Measurements from ENCODE around the gene EIF1AY.

- TF ChIP-seq CTCF (IDR thresholded peaks at IDR 0.05) (no peak), POLR2A (IDR thresholded peaks at IDR 0.05) (no peak), EP300 (IDR thresholded peaks at IDR 0.05) (no peak)
Observed at GRCh38 chrY:20538186-20538585, 37.4 kb upstream of the EIF1AY start.
